NCI-H2081 (cell line): ENCODE measurements around the gene VTI1B.
"Not testable (repeated sequence)": the region's sequence is repeated elsewhere in the genome, so short reads cannot be mapped to it uniquely, and the experiment has no call there.

Source experiments
- DNase-seq, 2 experiments: peaks; one replicate each; lab custom pipeline; 2025; lab: John Stamatoyannopoulos, UW

The VTI1B gene

GRCh38 chr14:67627519-67627918, 46.9 kb downstream of the VTI1B start:
- DNase-seq = no peak

DNA sequence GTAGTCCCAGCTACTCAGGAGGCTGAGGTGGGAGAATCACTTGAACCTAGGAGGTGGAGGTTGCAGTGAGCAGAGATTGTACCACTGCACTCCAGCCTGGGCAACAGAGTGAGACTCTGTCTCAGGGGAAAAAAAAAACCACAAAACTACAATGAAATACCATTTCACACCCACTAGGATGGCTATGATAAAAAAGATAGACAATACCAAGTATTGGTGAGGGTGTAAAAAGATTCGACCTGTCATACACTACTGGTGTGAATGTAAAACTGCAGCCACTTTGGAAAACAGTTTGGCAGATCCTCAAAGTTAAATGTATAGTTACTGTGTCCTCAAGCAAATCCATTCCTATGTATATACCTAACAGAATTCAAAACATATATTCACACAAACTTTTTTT, 48.3 kb downstream of the VTI1B start:
- not testable (repeated sequence) for DNase-seq

GRCh38 chr14:67623114-67623513, 51.3 kb downstream of the VTI1B start:
- no peak for DNase-seq

- DNase-seq = no peak
These were observed 51.8 kb downstream of the VTI1B start for GRCh38 chr14:67622675-67623074.

GRCh38 chr14:67620217-67620785, 54.1 kb downstream of the VTI1B start:
- DNase-seq = peak; percentile 23 to 33

DNA sequence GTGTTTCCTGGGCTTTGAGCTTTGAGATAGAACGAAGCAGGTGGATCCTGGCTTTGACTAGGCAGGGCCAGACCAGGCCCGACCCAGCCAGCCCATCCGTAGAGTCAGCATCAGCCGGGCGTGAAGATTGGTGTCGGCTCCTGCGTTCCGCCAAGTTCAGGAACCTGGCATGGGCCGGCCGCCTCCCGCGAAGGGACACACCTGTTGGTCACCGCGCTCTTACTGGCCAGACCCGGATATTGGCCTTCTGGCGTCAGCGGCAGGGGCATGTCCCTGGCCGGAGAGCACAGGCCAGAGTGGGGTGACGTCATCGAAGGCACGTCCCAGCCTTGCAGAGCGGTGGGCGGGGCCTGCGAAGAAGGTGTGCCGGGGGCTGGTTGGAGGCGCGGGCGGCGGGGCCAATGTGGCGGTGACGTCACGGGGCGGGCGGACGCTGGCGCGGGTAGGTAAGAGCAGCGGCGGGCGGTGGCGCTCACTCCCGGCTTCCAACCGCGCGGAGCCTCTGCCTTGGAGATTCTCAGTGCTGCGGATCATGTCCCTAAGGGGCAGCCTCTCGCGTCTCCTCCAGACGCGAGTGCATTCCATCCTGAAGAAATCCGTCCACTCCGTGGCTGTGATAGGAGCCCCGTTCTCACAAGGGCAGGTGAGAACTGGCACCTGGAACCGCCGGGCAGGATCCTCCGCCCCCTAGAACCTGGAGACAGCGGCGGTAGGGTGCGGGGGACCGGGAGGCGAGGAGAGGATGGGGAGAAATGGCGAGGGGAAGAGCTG, 54.8 kb downstream of the VTI1B start, which contains the start of gene ARG2:
Gene ARG2 (plus strand): TSS at position 475 of the 771 bp plus-strand sequence. CDS start 58 bp downstream, at position 533.
- DNase-seq = peak; percentile 96 to 97

DNA sequence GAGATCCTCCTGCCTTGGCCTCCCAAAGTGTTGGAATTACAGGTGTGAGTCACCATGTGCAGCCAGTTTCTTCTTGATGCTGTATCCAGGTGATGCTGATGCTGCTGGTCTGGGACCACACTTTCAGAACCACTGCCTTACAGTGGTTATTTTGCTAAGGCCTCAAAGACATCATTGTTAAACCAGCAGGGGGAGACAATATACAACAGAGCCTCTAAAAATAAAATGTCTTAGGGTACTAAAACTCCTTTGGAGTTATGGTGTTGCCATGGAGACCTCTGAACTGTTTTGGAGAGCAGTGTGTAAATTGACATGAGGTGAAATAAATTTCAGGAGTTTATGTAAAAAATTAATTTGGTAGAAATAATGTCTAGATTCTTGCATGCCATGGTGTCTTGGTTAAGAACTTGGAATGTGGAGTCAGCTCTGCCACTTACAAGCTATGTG, 55.8 kb downstream of the VTI1B start:
- peak; percentile 6 to 61 for DNase-seq

DNA sequence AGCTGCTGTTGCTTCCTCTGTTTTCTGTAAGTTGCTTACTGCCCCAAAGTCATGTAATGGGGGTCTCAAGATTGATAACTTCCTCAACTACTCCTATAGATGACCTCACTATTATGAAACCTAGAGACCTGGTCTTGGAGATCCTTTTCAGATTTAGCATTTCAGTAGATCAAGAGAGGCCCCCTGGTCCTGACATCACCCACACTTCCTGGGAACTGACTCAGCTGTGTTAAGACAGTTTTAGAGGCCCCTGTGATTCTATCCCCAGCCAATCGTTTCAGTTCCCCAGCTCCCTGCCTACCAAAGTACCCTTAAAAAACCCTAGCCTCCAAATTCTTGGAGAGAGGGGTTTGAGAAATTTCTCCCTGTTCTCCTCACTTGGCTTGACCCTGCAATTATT, 63.9 kb downstream of the VTI1B start:
- no peak for DNase-seq

DNA sequence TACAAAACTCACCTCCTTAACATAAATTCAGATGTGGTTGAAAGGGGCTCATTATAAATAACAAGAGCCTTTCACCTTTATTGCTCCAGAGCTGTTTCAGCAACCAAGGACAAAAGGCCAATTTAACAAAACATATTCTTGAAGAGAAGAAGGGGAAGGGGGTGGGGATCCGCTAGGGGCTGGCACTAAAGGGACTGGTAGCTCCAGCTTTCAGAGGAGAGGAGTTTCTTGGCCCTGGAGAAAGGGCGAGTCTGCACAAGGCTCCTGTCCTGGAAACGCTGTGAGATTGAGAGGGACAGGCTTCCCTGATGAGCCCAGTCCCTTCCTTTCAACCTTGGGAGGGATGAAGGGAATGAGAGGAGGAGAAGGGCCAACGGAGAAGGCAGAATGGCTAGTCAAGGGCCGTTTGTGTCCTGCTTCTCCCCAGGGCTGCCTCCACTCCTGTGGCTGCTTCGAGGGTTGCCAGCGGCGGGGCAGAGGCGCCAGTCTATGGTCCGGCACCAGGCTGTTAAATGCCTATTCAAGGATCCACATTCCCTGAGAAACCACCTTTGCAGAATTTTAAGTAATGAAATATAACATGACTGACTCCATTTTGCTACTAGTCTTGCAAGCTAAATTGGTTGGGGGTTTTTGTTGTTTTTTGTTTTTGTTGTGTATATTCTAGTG, 64.7 kb downstream of the VTI1B start:
- DNase-seq = no peak

- DNase-seq = no peak
These were observed 66.8 kb downstream of the VTI1B start for GRCh38 chr14:67607646-67608045.

GRCh38 chr14:67602995-67603545, 71.4 kb downstream of the VTI1B start:
- no peak for DNase-seq

GRCh38 chr14:67602076-67602475, 72.4 kb downstream of the VTI1B start:
- no peak for DNase-seq

DNA sequence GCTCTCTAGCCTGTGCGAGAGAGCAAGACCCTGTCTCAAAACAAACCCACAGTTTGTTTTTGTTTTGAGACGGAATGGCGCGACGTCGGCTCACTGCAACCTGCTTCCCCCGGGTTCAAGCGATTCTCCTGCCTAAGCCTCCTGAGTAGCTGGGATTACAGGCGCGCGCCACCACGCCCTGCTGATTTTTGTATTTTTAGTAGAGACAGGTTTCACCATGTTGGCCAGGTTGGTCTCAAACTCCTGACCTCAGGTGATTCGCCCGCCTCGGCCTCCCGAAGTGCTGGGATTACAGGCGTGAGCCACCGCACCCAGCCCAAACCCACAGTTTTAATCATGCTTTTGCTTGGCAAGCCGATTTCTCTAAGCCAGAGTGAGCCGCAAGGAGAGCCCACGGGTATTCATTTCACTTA, 73.9 kb downstream of the VTI1B start:
- DNase-seq = not testable (repeated sequence)

DNA sequence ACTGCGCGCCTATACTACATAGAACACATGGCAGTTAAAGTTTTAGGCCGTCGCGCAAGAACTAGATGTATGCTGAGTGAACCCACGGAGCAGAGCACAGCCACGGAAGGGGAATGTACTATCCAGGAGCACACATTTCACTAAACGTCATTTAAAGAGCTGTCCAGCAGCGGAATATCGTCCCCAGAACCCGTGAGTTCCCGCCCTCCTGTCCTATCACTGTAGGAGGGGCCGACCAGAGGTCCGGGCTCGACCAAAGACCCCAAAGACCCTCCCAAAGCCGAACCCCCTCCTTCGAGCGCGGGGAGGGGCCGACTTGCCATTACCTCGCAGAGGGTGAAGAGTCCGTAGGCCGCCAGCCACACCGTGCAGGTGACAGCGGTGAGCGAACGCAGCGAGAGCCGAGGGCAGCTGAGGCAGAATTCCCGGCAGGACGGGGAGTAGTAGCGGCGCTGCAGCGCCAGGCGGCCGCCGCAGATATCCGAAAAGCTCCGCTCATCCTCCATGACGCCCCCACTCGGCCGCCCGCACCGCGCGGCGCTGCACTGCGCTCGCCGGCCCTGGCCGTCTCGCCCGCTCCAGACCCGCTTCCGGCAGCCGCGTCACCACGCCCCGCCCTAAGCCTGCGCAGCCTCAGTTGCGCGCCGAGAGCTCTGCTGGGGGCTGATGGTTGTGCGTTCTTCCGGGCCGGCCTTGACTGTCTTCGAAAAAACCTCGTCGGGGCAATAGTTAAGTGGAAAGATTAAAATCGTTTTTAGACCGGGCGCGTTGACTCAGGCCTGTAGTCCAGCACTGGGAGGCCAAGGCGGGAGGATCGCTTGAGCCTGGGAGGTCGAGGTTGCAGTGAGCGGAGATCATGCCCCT, 74.5 kb downstream of the VTI1B start, which contains the start of gene PIGH:
Gene PIGH (minus strand): TSS at position 571 of the 864 bp plus-strand sequence. CDS start 65 bp downstream, at position 506.
- DNase-seq = peak; percentile 83 to 88
